ENCODE measurements around the gene BRSK2.

The BRSK2 gene

GRCh38 chr11:1496091-1496760 is 106.5 kb downstream of the BRSK2 start:
- DNase-seq (ENCODE audit: low read depth in 2 of 2, low spot score in 1 of 2): no peak

DNA sequence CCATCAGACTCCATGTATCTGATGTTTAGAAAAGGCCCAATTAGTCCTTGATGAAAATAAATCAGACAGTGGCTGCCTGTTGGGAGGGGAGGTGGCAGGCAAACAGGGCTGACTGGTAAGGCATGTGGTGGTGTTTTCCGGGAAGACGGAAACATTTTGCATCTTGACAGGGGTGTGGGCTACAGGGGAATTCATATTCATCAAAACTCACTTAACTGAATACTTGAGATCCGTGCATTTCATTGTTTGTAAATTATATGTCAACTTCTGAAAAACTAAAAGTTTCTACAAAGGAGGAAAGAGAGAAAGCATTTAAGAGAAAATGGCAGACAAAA is 107.0 kb downstream of the BRSK2 start:
- DNase-seq (ENCODE audit: low read depth in 2 of 2, low spot score in 1 of 2): no peak

- no peak for DNase-seq (ENCODE audit: low read depth in 2 of 2, low spot score in 1 of 2)
Observed at GRCh38 chr11:1497600-1497999, 107.9 kb downstream of the BRSK2 start.

DNA sequence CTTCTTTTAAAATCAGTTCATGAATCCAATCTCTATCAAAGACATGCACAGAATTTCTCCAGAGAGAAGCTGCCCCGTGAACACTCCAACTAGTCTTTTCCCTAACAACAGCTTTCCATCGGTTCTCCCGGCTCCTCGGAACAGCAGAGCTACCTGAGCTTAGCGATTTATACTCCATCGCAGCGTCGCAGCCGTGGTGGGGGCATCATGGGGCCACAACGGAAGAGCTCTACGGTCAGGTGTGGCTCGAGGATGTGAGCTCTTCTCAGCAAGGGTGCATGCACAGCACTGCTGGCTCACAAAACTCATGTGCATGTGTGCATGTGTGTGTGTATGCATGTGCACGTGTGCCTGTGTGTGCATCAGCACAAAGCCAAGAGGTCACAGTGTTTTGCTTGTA is 108.5 kb downstream of the BRSK2 start:
- DNase-seq (ENCODE audit: low read depth in 2 of 2, low spot score in 1 of 2): no peak

DNA sequence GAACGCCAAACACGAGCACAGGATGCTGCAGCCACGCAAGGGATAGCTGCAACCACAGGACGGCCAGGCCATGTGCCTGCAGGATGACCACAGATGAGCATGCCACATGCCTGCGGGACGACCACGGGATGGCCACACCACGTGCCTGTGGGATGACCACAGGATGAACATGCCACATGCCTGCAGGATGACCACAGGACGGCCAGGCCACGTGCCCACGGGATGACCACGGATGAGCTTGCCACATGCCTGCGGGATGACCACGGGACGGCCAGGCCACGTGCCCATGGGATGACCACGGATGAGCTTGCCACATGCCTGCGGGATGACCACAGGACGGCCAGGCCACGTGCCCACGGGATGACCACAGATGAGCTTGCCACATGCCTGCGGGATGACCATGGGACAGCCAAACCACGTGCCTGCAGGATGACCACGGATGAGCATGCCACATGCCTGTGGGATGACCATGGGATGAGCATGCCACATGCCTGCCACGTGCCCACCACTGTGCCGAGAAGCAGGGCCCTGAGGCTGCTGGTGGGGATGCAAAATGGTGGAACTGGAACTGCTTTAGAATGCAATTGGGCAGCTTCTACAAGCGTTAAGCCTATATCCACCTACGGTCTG is 109.6 kb downstream of the BRSK2 start:
- DNase-seq (ENCODE audit: low read depth in 2 of 2, low spot score in 1 of 2): no peak

DNA sequence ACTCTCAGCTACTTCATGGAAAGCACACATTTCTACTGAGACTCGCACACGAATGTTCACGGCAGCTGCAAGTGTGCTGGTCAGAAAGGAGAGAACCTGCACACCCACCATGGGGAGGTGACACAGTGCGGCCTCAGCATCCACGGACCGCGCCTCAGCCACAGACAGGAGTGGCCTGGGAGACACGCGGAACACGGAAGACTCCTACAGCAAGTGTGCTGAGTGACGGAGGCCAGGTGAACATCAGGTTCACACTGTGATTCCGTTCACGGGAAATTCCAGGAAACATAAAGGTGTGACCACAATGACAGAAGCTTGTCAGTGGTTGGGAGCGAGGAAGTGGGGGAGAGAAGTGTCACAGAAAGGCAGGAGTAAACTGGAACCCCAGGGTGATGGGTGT is 110.2 kb downstream of the BRSK2 start:
- no peak for DNase-seq (ENCODE audit: low read depth in 2 of 2, low spot score in 1 of 2)

DNA sequence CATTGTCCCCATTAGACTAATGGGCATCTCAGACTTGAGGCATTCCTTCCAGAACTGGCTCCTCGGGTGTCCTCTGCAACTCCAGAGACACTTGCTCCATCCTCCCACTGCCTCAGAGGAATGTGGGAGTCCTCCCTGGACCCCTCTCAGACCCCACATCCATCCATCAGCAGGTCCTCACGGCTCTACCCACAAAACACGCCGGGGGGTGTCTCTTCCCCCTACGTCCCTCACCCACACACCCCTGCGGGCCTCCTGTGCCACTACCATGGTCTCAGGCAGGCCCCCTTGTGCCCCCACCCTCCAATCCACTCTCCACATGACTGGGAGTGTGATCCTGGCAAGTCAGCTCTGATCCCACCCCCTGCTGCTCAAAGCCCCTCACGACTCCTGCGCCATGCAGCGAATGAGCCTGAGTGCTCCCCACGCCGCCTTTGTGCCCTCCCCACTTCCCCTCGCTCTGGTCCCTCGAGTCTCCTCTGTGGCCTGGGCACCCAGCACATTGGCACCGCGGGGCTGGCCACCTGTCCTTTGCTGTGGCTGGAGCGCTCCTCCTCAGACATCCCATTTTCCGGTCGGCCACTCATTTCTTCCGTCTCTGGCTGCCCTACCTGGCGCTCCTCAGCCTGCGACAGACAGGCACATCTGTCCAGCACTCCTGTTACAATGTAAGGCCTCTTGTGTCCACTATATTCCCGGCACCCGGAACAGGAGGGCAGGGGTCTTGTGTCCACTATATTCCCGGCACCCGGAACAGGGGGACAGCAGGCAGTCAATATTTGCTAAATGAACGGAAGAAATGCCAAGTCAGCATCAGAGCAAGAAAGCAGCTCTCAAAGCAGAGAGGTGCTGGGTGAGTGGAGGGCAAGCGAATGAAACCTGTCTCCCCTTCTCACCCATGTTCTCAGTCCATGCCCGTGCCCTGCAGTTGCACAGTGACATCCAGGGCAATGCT is 111.0 kb downstream of the BRSK2 start:
- DNase-seq (ENCODE audit: low read depth in 2 of 2, low spot score in 1 of 2): no peak

- no peak for DNase-seq (ENCODE audit: low read depth in 2 of 2, low spot score in 1 of 2)
Observed at GRCh38 chr11:1501421-1502167, 111.9 kb downstream of the BRSK2 start.

DNA sequence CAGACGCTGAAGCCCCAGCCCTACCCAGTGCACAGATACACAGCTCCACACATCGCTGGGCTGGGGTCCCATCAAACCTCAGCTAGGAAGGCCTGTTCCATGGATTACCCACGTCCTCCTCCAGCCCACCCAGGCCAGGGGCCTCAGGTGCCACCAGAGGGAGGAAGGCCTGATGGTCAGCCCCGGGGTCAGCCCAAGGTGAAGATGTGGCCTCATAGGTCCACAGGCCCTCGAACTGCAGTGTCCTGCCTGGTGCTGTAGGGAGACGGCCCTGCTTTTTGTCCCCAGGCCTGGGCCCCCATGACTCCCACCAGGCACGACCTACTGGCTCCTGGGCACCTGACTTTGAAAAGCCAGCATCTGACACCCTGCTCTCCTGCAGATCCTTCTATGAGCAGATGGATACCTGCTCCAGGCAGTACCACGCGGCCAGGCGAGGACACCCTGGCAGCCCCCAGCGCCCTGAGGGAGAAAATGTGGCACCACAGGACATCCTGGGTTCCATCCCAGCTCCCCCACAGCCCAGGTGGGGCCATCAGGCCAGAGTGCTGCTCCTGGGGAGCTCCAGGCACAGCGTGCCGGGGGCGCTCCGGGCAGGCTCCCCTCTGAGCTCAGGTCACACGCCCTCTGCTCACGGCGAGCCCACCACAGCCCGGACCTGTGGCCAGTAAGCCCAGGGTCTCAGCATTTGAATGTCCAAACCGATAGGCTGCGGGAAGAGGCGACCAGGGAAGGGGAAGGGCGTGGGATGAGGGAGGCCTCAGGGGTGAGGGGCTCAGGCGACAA is 112.6 kb downstream of the BRSK2 start:
- no peak for DNase-seq (ENCODE audit: low read depth in 2 of 2, low spot score in 1 of 2)

GRCh38 chr11:1502954-1503707 is 113.4 kb downstream of the BRSK2 start:
- no peak for DNase-seq (ENCODE audit: low read depth in 2 of 2, low spot score in 1 of 2)

- no peak for DNase-seq (ENCODE audit: low read depth in 2 of 2, low spot score in 1 of 2)
Observed at GRCh38 chr11:1503708-1504104, 114.0 kb downstream of the BRSK2 start.

DNA sequence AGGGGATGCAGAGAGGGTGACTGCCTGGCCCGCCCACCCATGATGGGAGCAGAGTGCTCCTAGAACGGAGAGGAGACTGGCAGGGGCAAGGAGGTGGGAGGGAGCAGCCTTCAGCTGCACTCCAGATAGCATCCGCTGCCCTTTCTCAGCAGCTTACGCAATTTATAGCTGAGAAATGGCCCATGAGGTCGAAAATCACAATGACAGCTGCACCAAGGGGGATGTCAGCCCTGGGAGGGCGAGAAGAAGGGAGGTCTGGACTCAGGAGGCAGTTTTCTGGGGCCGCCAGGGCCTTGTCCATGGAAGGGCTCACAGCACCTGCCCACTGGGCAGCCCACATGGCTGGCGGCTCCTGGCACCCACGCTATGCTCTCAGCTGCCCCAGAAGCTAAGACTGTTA is 114.4 kb downstream of the BRSK2 start:
- DNase-seq (ENCODE audit: low read depth in 2 of 2, low spot score in 1 of 2): no peak

- DNase-seq (ENCODE audit: low read depth in 2 of 2, low spot score in 1 of 2): no peak
Observed at GRCh38 chr11:1504581-1505290, 115.0 kb downstream of the BRSK2 start.

DNA sequence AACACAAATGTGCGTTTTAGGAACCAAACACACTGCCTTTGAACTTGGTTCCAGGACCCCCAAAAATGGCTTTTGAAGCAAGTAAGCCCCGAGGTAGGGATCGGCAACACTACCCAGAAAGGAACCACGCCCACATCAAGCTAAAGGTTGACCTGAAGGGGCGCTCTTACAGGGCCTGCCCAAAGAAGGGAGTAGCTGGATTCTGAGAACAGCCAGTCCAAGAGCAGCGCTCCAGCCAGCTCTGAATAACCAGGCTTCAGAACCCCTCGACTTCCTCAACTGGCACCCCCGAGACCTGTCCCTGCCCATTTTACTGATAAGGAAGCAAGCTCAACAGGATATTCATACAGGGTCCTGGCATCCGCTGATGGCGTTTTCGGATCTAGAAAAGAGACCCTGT is 115.7 kb downstream of the BRSK2 start:
- no peak for DNase-seq (ENCODE audit: low read depth in 2 of 2, low spot score in 1 of 2)

DNA sequence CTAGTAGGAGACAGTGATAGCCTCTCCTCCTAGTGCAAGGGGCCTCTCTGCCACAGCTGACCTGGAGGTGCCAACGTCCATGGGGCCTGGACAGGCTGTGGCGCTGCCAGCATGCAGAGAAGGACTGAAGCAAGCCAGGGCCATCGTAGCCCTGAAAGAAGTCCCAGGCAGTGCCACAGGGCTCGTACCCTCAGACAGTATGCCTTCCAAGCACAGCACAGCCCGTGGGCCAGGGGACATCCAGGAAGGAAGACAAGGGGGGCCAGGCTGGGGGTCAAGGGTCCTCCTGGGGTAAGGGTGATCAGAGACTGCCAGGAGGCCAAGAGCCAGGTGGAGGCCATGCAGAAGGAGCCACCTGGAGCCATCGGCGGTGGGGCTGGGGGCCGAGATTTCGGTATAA is 117.2 kb downstream of the BRSK2 start:
- no peak for DNase-seq (ENCODE audit: low read depth in 2 of 2, low spot score in 1 of 2)

GRCh38 chr11:1507381-1508140 is 117.8 kb downstream of the BRSK2 start:
- no peak for DNase-seq (ENCODE audit: low read depth in 2 of 2, low spot score in 1 of 2)

GRCh38 chr11:1508491-1508891 is 118.8 kb downstream of the BRSK2 start:
- DNase-seq (ENCODE audit: low read depth in 2 of 2, low spot score in 1 of 2): no peak

DNA sequence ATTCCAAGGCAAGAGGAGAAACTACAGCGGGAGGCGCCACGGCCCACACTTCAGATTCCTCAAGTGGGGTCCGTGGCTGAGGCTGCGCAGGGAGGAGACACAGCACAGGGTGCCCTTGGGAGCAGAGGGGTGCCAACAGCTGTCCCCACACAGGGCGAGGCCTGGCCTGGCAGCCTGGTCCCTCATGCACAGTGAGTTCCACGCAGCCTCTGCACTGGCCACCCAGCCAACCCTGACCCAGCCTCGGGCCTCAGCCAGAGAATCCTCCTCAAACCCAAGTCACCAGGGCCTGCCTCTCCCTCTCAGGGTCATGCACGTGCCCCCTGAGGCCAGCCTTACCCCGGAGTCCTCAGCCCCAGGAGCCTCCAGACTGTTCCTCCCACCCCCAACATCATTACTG is 119.3 kb downstream of the BRSK2 start:
- no peak for DNase-seq (ENCODE audit: low read depth in 2 of 2, low spot score in 1 of 2)

Data from stimulated activated CD8-positive, alpha-beta memory T cell treated with anti-CD3 and anti-CD28 coated beads, Interleukin-4, amount 100 ng/mL, for 1 hour (primary cell).